Measurements from ENCODE around the gene PALMD. TPM values are rescaled to one million over a fixed set of nuclear protein-coding genes. Genes with fewer than 3 reads are reported as not detected.

PALMD gene
- total RNA-seq, 2 experiments from 2014 or later = not detected

- no peak for DNase-seq
- no peak for ATAC-seq
- no peak overlapping the region for H3K4me3 Mint-ChIP-seq
- POLR2A ChIA-PET = no interaction called here
- H3K4me1 Mint-ChIP-seq (ENCODE audit: low read depth) = no peaks in the 10 kb centered on the region
- no peaks in the 10 kb centered on the region for H3K9me3 Mint-ChIP-seq
- intact Hi-C loops (cut with micrococcal nuclease) = loop anchor here (10.0 kb wide), 1 partner anchor 497 kb away; no protein-coding TSS in a partner anchor
- H3K27me3 Mint-ChIP-seq = no peaks in the 10 kb centered on the region
- CTCF ChIA-PET = no interaction called here
- no peak for TF ChIP-seq CTCF (IDR thresholded peaks at IDR 0.05)
- H3K27ac Mint-ChIP-seq = no peak overlapping the region
- H3K36me3 Mint-ChIP-seq (ENCODE audit: low read depth) = no peaks in the 10 kb centered on the region
Observed at GRCh38 chr1:99681583-99681982, 35.7 kb downstream of the PALMD start.

- Mint-ChIP-seq H3K9me3 (no peaks in the 10 kb centered on the region), H3K36me3 (ENCODE audit: low read depth) (no peaks in the 10 kb centered on the region), H3K27me3 (no peaks in the 10 kb centered on the region), H3K27ac (no peak overlapping the region), H3K4me1 (ENCODE audit: low read depth) (no peaks in the 10 kb centered on the region), H3K4me3 (no peak overlapping the region)
- ATAC-seq (no peak), DNase-seq (no peak)
- no peak for TF ChIP-seq CTCF (IDR thresholded peaks at IDR 0.05)
- CTCF ChIA-PET = interaction anchor here (0.7 to 1.2 kb wide), 2 partner anchors 8 to 50 kb away, joined by 3 read pairs; no protein-coding TSS in a partner anchor
- intact Hi-C loops (cut with micrococcal nuclease) = loop anchor here (10.0 kb wide), 1 partner anchor 498 kb away; no protein-coding TSS in a partner anchor
- POLR2A ChIA-PET = no interaction called here
Observed at GRCh38 chr1:99682291-99682751, 36.4 kb downstream of the PALMD start.

- peak; percentile 86 for ATAC-seq
- Mint-ChIP-seq H3K27me3 (no peaks in the 10 kb centered on the region), H3K9me3 (no peaks in the 10 kb centered on the region), H3K4me3 (no peak overlapping the region), H3K4me1 (ENCODE audit: low read depth) (no peaks in the 10 kb centered on the region), H3K36me3 (ENCODE audit: low read depth) (no peaks in the 10 kb centered on the region), H3K27ac (no peak overlapping the region)
- peak; percentile 71 for DNase-seq
- intact Hi-C loops (cut with micrococcal nuclease) = loop anchor here (10.0 kb wide), 1 partner anchor 501 kb away; no protein-coding TSS in a partner anchor
- ChIA-PET POLR2A (no interaction called here), CTCF (interaction anchor here (0.6 to 2.8 kb wide), 23 partner anchors 10 to 936 kb away, joined by 3 to 13 read pairs (median 5); no protein-coding TSS in a partner anchor)
- peak; percentile 74 for TF ChIP-seq CTCF (IDR thresholded peaks at IDR 0.05)
Observed at GRCh38 chr1:99685516-99686180, 39.7 kb downstream of the PALMD start.

GRCh38 chr1:99691175-99691574 lies 45.3 kb downstream of the PALMD start:
- ATAC-seq (no peak), DNase-seq (no peak)
- Mint-ChIP-seq H3K27ac (no peak overlapping the region), H3K4me3 (no peak overlapping the region), H3K9me3 (no peaks in the 10 kb centered on the region), H3K27me3 (peaks cover 5% of the 10 kb centered on the region), H3K36me3 (ENCODE audit: low read depth) (no peaks in the 10 kb centered on the region), H3K4me1 (ENCODE audit: low read depth) (no peaks in the 10 kb centered on the region)
- ChIA-PET CTCF (interaction anchor here (1.0 to 1.6 kb wide), 2 partner anchors 11 to 164 kb away, joined by 3 to 4 read pairs; no protein-coding TSS in a partner anchor), POLR2A (no interaction called here)
- TF ChIP-seq CTCF (IDR thresholded peaks at IDR 0.05) = no peak
- intact Hi-C loops (cut with micrococcal nuclease) = no loop called here

GRCh38 chr1:99696616-99697015 lies 50.7 kb downstream of the PALMD start:
- ChIA-PET CTCF (interaction anchor here (3.3 kb wide), 1 partner anchor 12 kb away, joined by 13 read pairs; no protein-coding TSS in a partner anchor), POLR2A (no interaction called here)
- Mint-ChIP-seq H3K4me3 (no peak overlapping the region), H3K4me1 (ENCODE audit: low read depth) (no peaks in the 10 kb centered on the region), H3K27me3 (peaks cover 22% of the 10 kb centered on the region), H3K9me3 (no peaks in the 10 kb centered on the region), H3K36me3 (ENCODE audit: low read depth) (no peaks in the 10 kb centered on the region), H3K27ac (no peak overlapping the region)
- DNase-seq (no peak), ATAC-seq (no peak)
- TF ChIP-seq CTCF (IDR thresholded peaks at IDR 0.05) = no peak
- intact Hi-C loops (cut with micrococcal nuclease) = no loop called here
